HEK293 (cell line): Measurements from ENCODE around the gene RPS15.
A peak's percentile ranks its signal among the peaks of the same experiment; 100 is the strongest.

Experiments used
- CTCF ChIA-PET: fragments of 350-600 bp; formaldehyde crosslinking; extraction: SDS; loops from one replicate; lab custom pipeline; 2021; ENCODE audit warnings: antibody characterized with exemption; lab: Yijun Ruan, JAX
- POLR2A ChIA-PET: fragments of 300-600 bp; formaldehyde crosslinking; extraction: SDS; loops from one replicate; lab custom pipeline; 2020; ENCODE audit warnings: antibody characterized with exemption, inconsistent platforms; lab: Yijun Ruan, JAX
- H3K27ac ChIP-seq: fragments of 200-500 bp; sonication (Bioruptor generic); 2 replicates; pipeline ENCODE4 v1.5.1; 2014; ENCODE audit warnings: low read depth, low read length, control low read depth, inconsistent platforms; ENCODE audit errors: extremely low read depth
- H3K36me3 ChIP-seq, 2 experiments: fragments of 200-500 bp in 1 of 2; sonication (Bioruptor generic) in 1 of 2; 1 replicate in 1 of 2; 2 replicates in 1 of 2; pipeline ENCODE4 v1.5.1; 2014 to 2017; ENCODE audit warnings: inconsistent platforms in 2 of 2, low read length in 2 of 2; ENCODE audit not compliant: control insufficient read depth in 2 of 2, insufficient read depth in 1 of 2
- H3K4me1 ChIP-seq: fragments of 200-500 bp; sonication (Bioruptor generic); 2 replicates; pipeline ENCODE4 v1.5.1; 2014; ENCODE audit warnings: mild to moderate bottlenecking, low read length, inconsistent platforms; ENCODE audit not compliant: control insufficient read depth, insufficient read depth
- H3K4me3 ChIP-seq: 2 replicates; pipeline ENCODE4 v1.5.1; 2011; ENCODE audit warnings: low read depth, mild to moderate bottlenecking, control low read depth, low read length, moderate library complexity
- H3K9me3 ChIP-seq: fragments of 200-500 bp; sonication (Bioruptor generic); 2 replicates; pipeline ENCODE4 v1.5.1; 2014; ENCODE audit warnings: low read depth, low read length, inconsistent platforms; ENCODE audit not compliant: control insufficient read depth, insufficient read depth
- GLIS1 ChIP-seq: fragments of 450-650 bp; formaldehyde crosslinking; IDR thresholded peaks from 2 replicates; pipeline ENCODE4 v1.5.1; 2016; ENCODE audit warnings: missing biosample characterization, missing genetic modification characterization
- GLIS2 ChIP-seq: fragments of 450-650 bp; formaldehyde crosslinking; IDR thresholded peaks from 2 replicates; pipeline ENCODE4 v1.5.1; 2016; ENCODE audit warnings: missing biosample characterization, missing genetic modification characterization
- HOXC10 ChIP-seq: sonication (generic); formaldehyde crosslinking; IDR thresholded peaks from 2 replicates; pipeline ENCODE4 v1.8.1; 2023; ENCODE audit warnings: mild to moderate bottlenecking, missing genetic modification reagents
- KLF8 ChIP-seq: fragments of 450-650 bp; formaldehyde crosslinking; IDR thresholded peaks from 2 replicates; pipeline ENCODE4 v1.5.1; 2016; ENCODE audit warnings: missing biosample characterization, missing genetic modification characterization
- MZF1 ChIP-seq: fragments of 450-650 bp; formaldehyde crosslinking; IDR thresholded peaks from 2 replicates; pipeline ENCODE4 v1.5.1; 2017; ENCODE audit warnings: missing biosample characterization, missing genetic modification characterization, borderline replicate concordance
- ZBTB20 ChIP-seq: fragments of 450-650 bp; formaldehyde crosslinking; IDR thresholded peaks from 2 replicates; pipeline ENCODE4 v1.5.1; 2016; ENCODE audit warnings: missing biosample characterization, missing genetic modification characterization
- ZBTB7A ChIP-seq: fragments of 450-650 bp; formaldehyde crosslinking; IDR thresholded peaks from 2 replicates; pipeline ENCODE4 v1.5.1; 2016; ENCODE audit warnings: low read depth, missing biosample characterization, missing genetic modification characterization
- ZBTB8A ChIP-seq: fragments of 450-650 bp; formaldehyde crosslinking; IDR thresholded peaks from 2 replicates; pipeline ENCODE4 v1.5.1; 2016; ENCODE audit warnings: missing biosample characterization, missing genetic modification characterization
- ZFP3 ChIP-seq: fragments of 450-650 bp; formaldehyde crosslinking; IDR thresholded peaks from 2 replicates; pipeline ENCODE4 v1.5.1; 2016; ENCODE audit warnings: low read depth, missing biosample characterization, missing genetic modification characterization
- ZFP37 ChIP-seq: fragments of 450-650 bp; formaldehyde crosslinking; IDR thresholded peaks from 2 replicates; pipeline ENCODE4 v1.5.1; 2016; ENCODE audit warnings: missing biosample characterization, missing genetic modification characterization
- ZNF138 ChIP-seq: fragments of 450-650 bp; formaldehyde crosslinking; IDR thresholded peaks from 2 replicates; pipeline ENCODE4 v1.5.1; 2016; ENCODE audit warnings: missing biosample characterization, missing genetic modification characterization, borderline replicate concordance
- ZNF324 ChIP-seq: fragments of 450-650 bp; formaldehyde crosslinking; IDR thresholded peaks from 2 replicates; pipeline ENCODE4 v1.5.1; 2016; ENCODE audit warnings: missing biosample characterization, missing genetic modification characterization
- ZNF366 ChIP-seq: fragments of 450-650 bp; formaldehyde crosslinking; conservative IDR thresholded peaks from 2 replicates; pipeline ENCODE4 v1.5.1; 2016; ENCODE audit warnings: missing biosample characterization, missing genetic modification characterization
- ZNF555 ChIP-seq: fragments of 450-650 bp; formaldehyde crosslinking; conservative IDR thresholded peaks from 2 replicates; pipeline ENCODE4 v1.5.1; 2017; ENCODE audit warnings: missing biosample characterization, mild to moderate bottlenecking, missing genetic modification characterization, inconsistent platforms
- ZNF560 ChIP-seq: fragments of 450-650 bp; formaldehyde crosslinking; IDR thresholded peaks from 2 replicates; pipeline ENCODE4 v1.5.1; 2017; ENCODE audit warnings: missing biosample characterization, missing genetic modification characterization, borderline replicate concordance
- ZNF596 ChIP-seq: fragments of 450-650 bp; IDR thresholded peaks from 2 replicates; pipeline ENCODE4 v1.5.0; 2018; ENCODE audit warnings: missing biosample characterization, mild to moderate bottlenecking, missing genetic modification characterization, moderate library complexity
- ZNF654 ChIP-seq: fragments of 450-650 bp; formaldehyde crosslinking; IDR thresholded peaks from 2 replicates; pipeline ENCODE4 v1.5.1; 2016; ENCODE audit warnings: low read depth, missing biosample characterization, missing genetic modification characterization
- ZNF670 ChIP-seq: fragments of 450-650 bp; formaldehyde crosslinking; IDR thresholded peaks from 2 replicates; pipeline ENCODE4 v1.5.1; 2016; ENCODE audit warnings: missing biosample characterization, missing genetic modification characterization, low read depth
- ZNF701 ChIP-seq: fragments of 450-650 bp; formaldehyde crosslinking; IDR thresholded peaks from 2 replicates; pipeline ENCODE4 v1.5.1; 2016; ENCODE audit warnings: missing biosample characterization, missing genetic modification characterization
- ZNF777 ChIP-seq: fragments of 450-650 bp; formaldehyde crosslinking; IDR thresholded peaks from 2 replicates; pipeline ENCODE4 v1.5.1; 2017; ENCODE audit warnings: missing biosample characterization, missing genetic modification characterization, borderline replicate concordance
- ZNF785 ChIP-seq: fragments of 450-650 bp; formaldehyde crosslinking; IDR thresholded peaks from 2 replicates; pipeline ENCODE4 v1.5.1; 2016; ENCODE audit warnings: missing biosample characterization, missing genetic modification characterization
- ZNF792 ChIP-seq: fragments of 450-650 bp; formaldehyde crosslinking; IDR thresholded peaks from 2 replicates; pipeline ENCODE4 v1.5.1; 2016; ENCODE audit warnings: missing biosample characterization, missing genetic modification characterization
- ZSCAN18 ChIP-seq: fragments of 450-650 bp; formaldehyde crosslinking; IDR thresholded peaks from 2 replicates; pipeline ENCODE4 v1.5.1; 2016; ENCODE audit warnings: missing biosample characterization, missing genetic modification characterization
- ZSCAN23 ChIP-seq: fragments of 450-650 bp; formaldehyde crosslinking; IDR thresholded peaks from 2 replicates; pipeline ENCODE4 v1.5.1; 2016; ENCODE audit warnings: missing biosample characterization, missing genetic modification characterization
- TF ChIP-seq, protein P1 (sequence below): fragments of 450-650 bp; formaldehyde crosslinking; IDR thresholded peaks from 2 replicates; pipeline ENCODE4 v1.5.1; 2016; ENCODE audit warnings: missing biosample characterization, missing genetic modification characterization
- TF ChIP-seq, protein P2 (sequence below): fragments of 450-650 bp; formaldehyde crosslinking; IDR thresholded peaks from 2 replicates; pipeline ENCODE4 v1.5.1; 2016; ENCODE audit warnings: missing biosample characterization, missing genetic modification characterization

RPS15 gene

GRCh38 chr19:1468821-1469254 is 30.6 kb downstream of the RPS15 start:
- Histone ChIP-seq H3K27ac (no peak overlapping the region; the same call in 1 of the 2 replicates), H3K4me1 (peaks cover 12% of the 10 kb centered on the region)
- no peak for TF ChIP-seq ZNF670 (tag by site-specific recombination)
- TF ChIP-seq ZBTB8A (tag by site-specific recombination): peak; percentile 59
- TF ChIP-seq ZBTB20 (tag by site-specific recombination): peak; percentile 42; the same call in 1 of the 2 replicates
- no peak for TF ChIP-seq ZFP37 (tag by site-specific recombination)
- TF ChIP-seq ZNF654 (tag by site-specific recombination): no peak
- TF ChIP-seq, protein P1, sequence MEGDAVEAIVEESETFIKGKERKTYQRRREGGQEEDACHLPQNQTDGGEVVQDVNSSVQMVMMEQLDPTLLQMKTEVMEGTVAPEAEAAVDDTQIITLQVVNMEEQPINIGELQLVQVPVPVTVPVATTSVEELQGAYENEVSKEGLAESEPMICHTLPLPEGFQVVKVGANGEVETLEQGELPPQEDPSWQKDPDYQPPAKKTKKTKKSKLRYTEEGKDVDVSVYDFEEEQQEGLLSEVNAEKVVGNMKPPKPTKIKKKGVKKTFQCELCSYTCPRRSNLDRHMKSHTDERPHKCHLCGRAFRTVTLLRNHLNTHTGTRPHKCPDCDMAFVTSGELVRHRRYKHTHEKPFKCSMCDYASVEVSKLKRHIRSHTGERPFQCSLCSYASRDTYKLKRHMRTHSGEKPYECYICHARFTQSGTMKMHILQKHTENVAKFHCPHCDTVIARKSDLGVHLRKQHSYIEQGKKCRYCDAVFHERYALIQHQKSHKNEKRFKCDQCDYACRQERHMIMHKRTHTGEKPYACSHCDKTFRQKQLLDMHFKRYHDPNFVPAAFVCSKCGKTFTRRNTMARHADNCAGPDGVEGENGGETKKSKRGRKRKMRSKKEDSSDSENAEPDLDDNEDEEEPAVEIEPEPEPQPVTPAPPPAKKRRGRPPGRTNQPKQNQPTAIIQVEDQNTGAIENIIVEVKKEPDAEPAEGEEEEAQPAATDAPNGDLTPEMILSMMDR (tag by site-specific recombination): 0 out of 2 replicates have a peak, but pooled peaks have one; percentile 9
- TF ChIP-seq ZFP3: no peak
- 0 out of 2 replicates have a peak, but pooled peaks have one; percentile 23 for TF ChIP-seq KLF8 (tag by site-specific recombination)
- no peak for TF ChIP-seq ZNF785 (tag by site-specific recombination)
- TF ChIP-seq ZNF701 (tag by site-specific recombination): no peak
- TF ChIP-seq, all 188 proteins: peak for 4
- ChIA-PET CTCF (interaction anchor here (0.9 to 1.3 kb wide), 3 partner anchors 15 to 26 kb away, joined by 3 read pairs; partner anchors contain the start of gene PCSK4), POLR2A (interaction anchor here (0.6 kb wide), 1 partner anchor 11 kb away, joined by 6 read pairs; no protein-coding TSS in a partner anchor)
- Histone ChIP-seq H3K4me3 (peak overlapping the region; percentile 22), H3K9me3 (no peaks in the 10 kb centered on the region), H3K36me3 (peaks cover 0 to 10% of the 10 kb centered on the region in 2 experiments; a peak in 1 of 3 replicates)

- Histone ChIP-seq H3K4me3 (peak overlapping the region; percentile 28), H3K4me1 (peaks cover 12% of the 10 kb centered on the region), H3K9me3 (no peaks in the 10 kb centered on the region), H3K36me3 (peaks cover 0 to 13% of the 10 kb centered on the region in 2 experiments; a peak in 1 of 3 replicates), H3K27ac (peak overlapping the region; percentile 46; the same call in 1 of the 2 replicates)
- TF ChIP-seq ZNF138 (tag by site-specific recombination) (no peak), ZSCAN18 (tag by site-specific recombination) (no peak), ZBTB7A (tag by site-specific recombination) (peak; percentile 35; the same call in 1 of the 2 replicates), GLIS1 (tag by site-specific recombination) (peak; percentile 43; the same call in 1 of the 2 replicates), GLIS2 (tag by site-specific recombination) (peak; percentile 50; the same call in 1 of the 2 replicates), MZF1 (no peak)
- POLR2A ChIA-PET: interaction anchor here (0.5 to 0.6 kb wide), 2 partner anchors 12 to 397 kb away, joined by 3 to 6 read pairs; no protein-coding TSS in a partner anchor
- CTCF ChIA-PET: interaction anchor here (0.9 to 1.3 kb wide), 2 partner anchors 16 to 21 kb away, joined by 3 read pairs; partner anchors contain the start of gene PCSK4
These were observed 31.3 kb downstream of the RPS15 start for GRCh38 chr19:1469255-1470054.

DNA sequence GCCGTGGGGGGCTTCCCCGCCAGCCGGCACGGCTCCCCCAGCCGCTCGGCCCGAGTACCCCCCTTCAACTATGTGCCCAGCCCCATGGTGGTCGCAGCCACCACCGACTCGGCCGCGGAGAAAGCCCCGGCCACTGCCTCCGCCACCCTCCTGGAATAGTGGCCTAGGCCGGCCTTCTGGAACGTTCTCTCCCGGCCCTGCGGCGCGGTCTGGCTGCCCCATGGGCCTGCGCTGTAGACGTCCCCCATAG is 31.8 kb downstream of the RPS15 start:
- Histone ChIP-seq H3K4me3 (peak overlapping the region; percentile 28), H3K4me1 (peaks cover 12% of the 10 kb centered on the region), H3K36me3 (peaks cover 0 to 16% of the 10 kb centered on the region in 2 experiments; a peak in 1 of 3 replicates)
- TF ChIP-seq ZNF324 (tag by site-specific recombination): 0 out of 2 replicates have a peak, but pooled peaks have one; percentile 19
- TF ChIP-seq, protein P2, sequence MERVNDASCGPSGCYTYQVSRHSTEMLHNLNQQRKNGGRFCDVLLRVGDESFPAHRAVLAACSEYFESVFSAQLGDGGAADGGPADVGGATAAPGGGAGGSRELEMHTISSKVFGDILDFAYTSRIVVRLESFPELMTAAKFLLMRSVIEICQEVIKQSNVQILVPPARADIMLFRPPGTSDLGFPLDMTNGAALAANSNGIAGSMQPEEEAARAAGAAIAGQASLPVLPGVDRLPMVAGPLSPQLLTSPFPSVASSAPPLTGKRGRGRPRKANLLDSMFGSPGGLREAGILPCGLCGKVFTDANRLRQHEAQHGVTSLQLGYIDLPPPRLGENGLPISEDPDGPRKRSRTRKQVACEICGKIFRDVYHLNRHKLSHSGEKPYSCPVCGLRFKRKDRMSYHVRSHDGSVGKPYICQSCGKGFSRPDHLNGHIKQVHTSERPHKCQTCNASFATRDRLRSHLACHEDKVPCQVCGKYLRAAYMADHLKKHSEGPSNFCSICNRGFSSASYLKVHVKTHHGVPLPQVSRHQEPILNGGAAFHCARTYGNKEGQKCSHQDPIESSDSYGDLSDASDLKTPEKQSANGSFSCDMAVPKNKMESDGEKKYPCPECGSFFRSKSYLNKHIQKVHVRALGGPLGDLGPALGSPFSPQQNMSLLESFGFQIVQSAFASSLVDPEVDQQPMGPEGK (tag by site-specific recombination): peak; percentile 8; the same call in 1 of the 2 replicates
- no peak for TF ChIP-seq ZNF596 (tag by site-specific recombination)
- TF ChIP-seq ZNF560 (tag by site-specific recombination): no peak
- TF ChIP-seq ZNF777: no peak
- TF ChIP-seq ZNF670 (tag by site-specific recombination): no peak
- 0 out of 2 replicates have a peak, but pooled peaks have one; percentile 17 for TF ChIP-seq ZBTB7A (tag by site-specific recombination)
- no peak for TF ChIP-seq ZNF555 (tag by site-specific recombination)
- no peak for TF ChIP-seq HOXC10 (CRISPR knock-in tag)
- no peak for TF ChIP-seq ZNF792 (tag by site-specific recombination)
- TF ChIP-seq ZSCAN23 (tag by site-specific recombination): no peak
- no peak for TF ChIP-seq ZNF366 (tag by site-specific recombination)

More for the DNA sequence above, 31.8 kb downstream of the RPS15 start:
- CTCF ChIA-PET: no interaction called here
- Histone ChIP-seq H3K9me3 (no peaks in the 10 kb centered on the region), H3K27ac (peak overlapping the region; percentile 46; the same call in 1 of the 2 replicates)
- POLR2A ChIA-PET: interaction anchor here (2.2 kb wide), 1 partner anchor 14 kb away, joined by 6 read pairs; no protein-coding TSS in a partner anchor
